Dedifferentiated amniotic fluid mesenchymal stem cell (primary cell): ENCODE measurements around the gene MSANTD1.

ENCODE experiments used
- DNase-seq: peaks from one replicate; pipeline ENCODE4 v3.0.0-alpha.2; 2016; ENCODE audit errors: extremely low spot score

MSANTD1 gene

GRCh38 chr4:3248811-3249661 is at the start of gene MSANTD1:
Gene MSANTD1 (plus strand): TSS chr4:3249159. CDS start chr4:3249223, 64 bp downstream.
- no peak for DNase-seq

DNA sequence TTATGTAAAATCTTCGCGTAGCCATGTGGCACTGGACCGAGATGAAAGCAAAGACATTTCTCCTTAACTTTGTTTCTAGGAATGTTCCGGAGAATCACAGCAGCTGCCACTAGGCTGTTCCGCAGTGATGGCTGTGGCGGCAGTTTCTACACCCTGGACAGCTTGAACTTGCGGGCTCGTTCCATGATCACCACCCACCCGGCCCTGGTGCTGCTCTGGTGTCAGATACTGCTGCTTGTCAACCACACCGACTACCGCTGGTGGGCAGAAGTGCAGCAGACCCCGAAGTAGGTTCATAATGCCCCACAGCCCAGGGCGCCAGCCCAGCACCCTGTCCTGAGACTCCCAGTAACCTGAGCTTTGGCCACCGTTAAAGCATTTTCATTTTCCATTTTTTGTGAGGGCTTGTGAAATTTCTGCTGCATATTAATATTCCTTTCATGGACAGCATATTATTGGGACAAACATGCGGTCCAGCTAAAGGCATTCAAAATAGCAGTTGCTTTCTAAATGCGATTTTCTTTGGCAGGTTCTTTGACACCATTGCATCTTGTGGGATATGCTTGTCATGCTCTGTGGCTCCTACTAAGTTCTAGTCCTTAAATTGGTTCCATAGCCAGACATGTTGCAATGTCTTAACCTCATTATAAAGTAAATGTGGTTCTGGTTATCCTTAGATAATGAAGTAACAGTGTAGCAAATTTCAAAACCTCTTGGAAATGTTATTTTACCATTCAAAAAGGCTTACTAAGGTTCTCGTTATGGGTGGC is 49.1 kb upstream of the MSANTD1 start:
- DNase-seq: peak; percentile 44

- DNase-seq: no peak
Measured at GRCh38 chr4:3200423-3201090, 48.4 kb upstream of the MSANTD1 start.

DNA sequence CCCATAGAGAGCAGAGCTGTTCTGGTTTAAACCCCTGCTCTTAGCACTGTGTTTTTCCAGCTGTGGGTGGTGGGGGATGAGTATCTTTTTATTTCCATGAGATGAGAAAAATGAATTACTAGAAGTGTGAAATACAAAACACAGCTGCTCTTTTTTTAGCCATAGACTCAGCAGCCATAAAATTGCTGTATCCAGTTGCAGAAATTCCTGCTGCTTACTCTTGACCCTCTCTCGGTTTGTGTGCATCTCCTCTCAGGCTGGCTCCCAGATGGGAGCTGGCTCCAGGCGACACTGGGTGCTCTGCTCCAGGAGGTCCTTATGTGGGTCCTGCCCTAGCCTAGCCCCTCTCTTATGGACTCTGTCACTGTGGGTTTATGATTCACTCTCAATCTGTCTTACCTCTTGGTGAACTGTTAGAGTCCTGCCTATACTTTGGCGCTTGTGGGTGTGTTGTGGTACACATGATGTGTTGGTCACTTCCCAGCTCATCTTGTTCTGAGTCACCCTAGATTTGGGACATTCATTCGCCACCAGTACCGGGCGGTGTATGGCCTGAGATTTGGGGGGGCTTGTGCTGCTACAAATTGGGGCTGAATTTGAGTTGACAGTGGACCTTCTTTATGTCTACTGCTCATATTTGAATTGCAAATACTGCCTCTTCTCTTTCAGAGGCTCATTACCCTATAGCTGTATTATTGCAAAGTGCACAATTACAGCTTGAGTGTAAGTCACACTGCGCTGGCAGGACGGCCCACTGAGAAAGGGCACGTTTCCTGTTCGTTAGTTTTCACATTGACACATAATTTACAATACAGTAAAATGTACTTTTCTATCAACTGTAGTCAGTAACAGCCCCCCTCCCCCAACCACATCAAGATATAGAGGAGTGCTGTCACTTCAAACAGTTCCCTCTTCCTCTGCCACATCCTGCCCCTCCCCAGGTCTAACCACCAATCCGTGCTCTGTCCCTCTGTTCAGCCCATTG is 46.9 kb upstream of the MSANTD1 start:
- no peak for DNase-seq

DNA sequence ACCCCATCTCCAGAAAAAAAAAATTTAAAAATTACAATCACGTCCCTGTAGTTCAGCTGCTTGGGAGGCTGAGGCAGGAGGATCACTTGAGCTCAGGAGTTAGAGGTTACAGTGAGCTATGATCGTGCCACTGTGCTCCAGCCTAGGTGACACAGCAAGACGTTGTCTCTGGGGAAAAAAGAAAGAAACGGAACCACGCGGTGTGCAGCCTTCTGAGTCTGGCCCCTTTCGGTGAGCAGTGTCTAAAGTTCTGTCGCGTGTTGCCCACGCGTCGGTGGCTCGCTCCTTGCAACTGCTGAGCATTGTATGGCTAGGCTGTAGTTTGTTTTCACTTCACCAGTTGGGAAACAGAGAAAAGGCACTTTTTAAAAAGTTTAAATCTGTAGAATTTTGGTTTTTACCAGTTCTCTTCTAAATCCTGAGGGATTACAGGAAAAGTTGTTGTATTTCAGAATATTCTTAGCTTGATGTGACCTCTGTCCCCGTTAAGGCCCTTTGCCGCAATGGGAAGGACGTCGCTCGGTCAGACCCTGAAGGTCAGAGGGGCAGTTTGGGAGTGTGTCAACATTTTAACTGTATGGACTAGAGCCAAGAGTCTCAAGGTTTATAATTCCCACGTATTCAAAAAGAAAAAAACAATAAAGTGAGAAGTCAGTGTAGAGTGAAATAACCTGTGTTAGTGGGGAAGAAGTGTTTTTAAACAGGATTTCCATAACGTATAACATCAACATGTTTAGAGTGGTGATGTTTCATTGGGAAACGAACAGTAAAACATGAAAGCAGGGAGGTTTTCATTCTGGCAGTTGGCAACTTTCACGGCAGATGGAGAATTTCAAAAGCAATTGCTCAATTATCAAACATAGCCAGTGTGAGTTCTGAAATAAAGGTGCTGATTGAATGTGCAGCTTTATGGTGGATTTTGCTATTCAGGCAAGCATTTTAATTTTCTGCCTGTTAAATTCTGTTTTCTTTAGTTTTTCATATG is 45.8 kb upstream of the MSANTD1 start:
- DNase-seq: no peak

GRCh38 chr4:3203971-3204431 is 45.0 kb upstream of the MSANTD1 start:
- peak; percentile 25 for DNase-seq

GRCh38 chr4:3205995-3206394 is 43.0 kb upstream of the MSANTD1 start:
- no peak for DNase-seq

- DNase-seq: no peak
Measured at GRCh38 chr4:3206439-3207100, 42.4 kb upstream of the MSANTD1 start.

DNA sequence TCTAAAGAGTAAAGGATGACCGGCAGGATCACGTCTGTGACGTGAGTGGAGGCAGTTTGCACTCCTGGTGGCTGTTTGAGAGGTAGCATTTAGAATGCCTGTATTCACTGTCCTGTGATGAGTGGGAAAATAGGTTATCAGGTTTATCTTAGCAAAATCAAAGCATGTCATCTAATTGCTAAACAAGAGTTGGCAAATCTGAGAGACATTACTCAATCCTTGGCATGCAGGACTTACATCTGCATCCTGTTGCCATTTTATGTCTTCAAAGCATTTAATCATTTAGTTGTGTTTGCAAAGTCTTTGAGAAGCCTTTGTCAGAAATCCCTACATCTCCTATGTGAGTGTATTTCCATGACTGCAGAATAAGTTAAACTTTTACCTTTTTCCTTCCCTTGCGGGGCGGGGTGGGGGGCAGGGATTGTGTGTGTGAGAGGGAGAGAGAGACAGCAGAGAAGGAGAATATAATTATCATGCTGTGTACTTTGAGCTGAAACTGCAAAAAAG is 41.4 kb upstream of the MSANTD1 start:
- no peak for DNase-seq

GRCh38 chr4:3208826-3209225 is 40.1 kb upstream of the MSANTD1 start:
- DNase-seq: no peak

DNA sequence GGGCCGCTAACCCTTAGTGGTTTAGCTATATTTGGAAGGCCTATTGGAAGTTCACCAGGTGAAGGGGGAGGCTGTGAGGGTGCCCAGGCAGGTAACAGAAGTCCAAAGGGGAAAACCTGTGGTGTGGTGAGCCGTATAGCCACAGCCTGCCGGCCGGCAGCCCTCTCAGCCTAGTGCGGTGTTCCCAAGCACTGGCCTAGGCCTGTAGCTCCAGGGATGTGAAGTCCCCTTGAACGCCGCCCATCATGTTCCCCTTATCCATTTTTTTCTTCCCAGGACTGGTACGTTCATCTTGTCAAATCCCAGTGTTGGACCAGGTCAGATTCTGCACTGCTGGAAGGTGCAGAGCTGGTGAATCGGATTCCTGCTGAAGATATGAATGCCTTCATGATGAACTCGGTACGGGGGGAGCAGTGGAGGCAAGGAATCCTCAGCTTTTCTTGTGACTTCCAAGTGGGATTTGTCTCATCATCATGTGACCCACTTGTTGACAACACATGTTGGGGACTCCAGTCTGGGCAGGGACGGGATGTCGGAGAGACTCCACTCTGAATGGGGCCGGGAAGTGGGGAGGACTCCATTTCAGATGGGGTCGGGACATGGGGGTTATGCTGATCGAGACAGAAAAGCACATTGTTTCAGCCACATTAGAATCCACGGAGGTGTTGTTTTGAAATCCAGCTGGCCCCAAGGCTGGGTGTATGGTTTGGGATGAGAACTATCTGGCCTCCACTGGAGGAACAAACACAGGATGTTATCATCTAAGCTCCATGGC is 39.2 kb upstream of the MSANTD1 start:
- no peak for DNase-seq

GRCh38 chr4:3210467-3210866 is 38.5 kb upstream of the MSANTD1 start:
- no peak for DNase-seq

GRCh38 chr4:3211866-3212265 is 37.1 kb upstream of the MSANTD1 start:
- no peak for DNase-seq

- DNase-seq: no peak
Measured at GRCh38 chr4:3212391-3213105, 36.4 kb upstream of the MSANTD1 start.

- DNase-seq: no peak
Measured at GRCh38 chr4:3213106-3213425, 35.9 kb upstream of the MSANTD1 start.

DNA sequence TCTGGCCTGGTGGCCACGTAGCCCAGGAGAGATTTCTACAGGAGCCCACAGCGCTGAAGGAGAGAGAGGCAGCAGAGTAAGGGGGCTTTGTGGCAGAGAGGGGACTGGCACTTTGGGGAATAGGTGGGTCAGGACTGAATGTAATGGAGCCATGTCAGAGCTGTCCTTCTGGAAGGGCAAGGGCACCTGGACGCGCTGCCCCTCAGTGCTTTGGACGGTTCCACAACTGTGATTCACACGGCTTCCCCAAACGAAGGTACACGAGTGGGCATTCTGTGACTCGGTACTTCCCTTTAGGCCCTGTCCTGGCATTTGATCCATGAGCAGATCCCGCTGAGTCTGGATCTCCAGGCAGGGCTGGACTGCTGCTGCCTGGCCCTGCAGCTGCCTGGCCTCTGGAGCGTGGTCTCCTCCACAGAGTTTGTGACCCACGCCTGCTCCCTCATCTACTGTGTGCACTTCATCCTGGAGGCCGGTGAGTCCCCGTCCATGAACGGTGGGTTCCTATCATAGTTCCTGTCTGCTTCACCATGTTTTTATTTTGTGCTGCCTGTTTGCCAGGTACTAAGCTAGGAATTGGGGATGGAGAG is 35.2 kb upstream of the MSANTD1 start:
- no peak for DNase-seq

- no peak for DNase-seq
Measured at GRCh38 chr4:3215256-3215655, 33.7 kb upstream of the MSANTD1 start.
